T-cell (primary cell): Measurements from ENCODE around the gene DDX10. TPM values are rescaled to one million over a fixed set of nuclear protein-coding genes. Genes with fewer than 3 reads are reported as not detected.

Source experiments
- ATAC-seq, 4 experiments: fragments of 200-7000 bp in 3 of 4; fragments of 150-1000 bp in 1 of 4; cut with Tn5 transposase; replicated peaks in 1 of 4; 1 replicate in 3 of 4; 2 replicates in 1 of 4; pipeline ENCODE4 v1.10.0; 2021; ENCODE audit warnings: moderate library complexity in 3 of 4, mild to moderate bottlenecking in 2 of 4, moderate number of reproducible peaks in 1 of 4
- CTCF ChIA-PET, 2 donors: fragments of 300-600 bp; sonication (Branson Sonifier 250); formaldehyde crosslinking; loops; one replicate each; lab custom pipeline; 2022; ENCODE audit warnings: antibody characterized with exemption in 2 of 2; lab: Charles Lee
- POLR2A ChIA-PET, 2 donors: fragments of 300-600 bp; sonication (Branson Sonifier 250); formaldehyde crosslinking; loops; one replicate each; lab custom pipeline; 2022; ENCODE audit warnings: antibody characterized with exemption in 2 of 2; lab: Charles Lee
- DNase-seq, 35 experiments: peaks; one replicate each; pipeline versions ENCODE4 v3.0.0 to v3.0.0-alpha.2; 2013 to 2023
- H3K27ac ChIP-seq: one replicate; pipeline ENCODE4 v1.5.1; 2013; ENCODE audit warnings: low read length
- H3K27me3 ChIP-seq, 2 experiments: replicated peaks in 1 of 2; 1 replicate in 1 of 2; 2 replicates in 1 of 2; pipeline versions ENCODE4 v1.6.1 to v1.7.0; 2013; ENCODE audit warnings: low read length in 1 of 2, mixed read lengths in 1 of 2; ENCODE audit not compliant: control insufficient read depth in 2 of 2, insufficient read depth in 2 of 2; ENCODE audit errors: extremely low read depth in 1 of 2
- H3K36me3 ChIP-seq, 2 donors: 1 replicate in 1 of 2; 2 replicates in 1 of 2; pipeline versions ENCODE4 v1.6.1 to v1.7.0; 2013; ENCODE audit warnings: low read length in 1 of 2; ENCODE audit not compliant: control insufficient read depth in 2 of 2, insufficient read depth in 1 of 2; ENCODE audit errors: extremely low read depth in 1 of 2
- H3K4me1 ChIP-seq, 2 experiments: 1 replicate in 1 of 2; 2 replicates in 1 of 2; pipeline versions ENCODE4 v1.6.1 to v1.7.0; 2013; ENCODE audit warnings: low read length in 2 of 2, mixed read lengths in 1 of 2; ENCODE audit not compliant: insufficient read depth in 2 of 2, control insufficient read depth in 1 of 2; ENCODE audit errors: extremely low read depth in 1 of 2
- H3K4me3 ChIP-seq, 2 donors: 1 replicate in 1 of 2; 2 replicates in 1 of 2; pipeline versions ENCODE4 v1.5.1 to v1.7.0; 2013; ENCODE audit warnings: mild to moderate bottlenecking in 2 of 2, low read length in 1 of 2, moderate library complexity in 1 of 2; ENCODE audit not compliant: control insufficient read depth in 1 of 2; ENCODE audit errors: extremely low read depth in 1 of 2
- H3K9me3 ChIP-seq: 2 replicates; pipeline ENCODE4 v1.7.0; 2013
- H3K27ac Mint-ChIP-seq, 2 donors: one replicate each; pipeline ENCODE4 v1.8.0; 2020 to 2021; ENCODE audit warnings: mild to moderate bottlenecking in 2 of 2, mixed read lengths in 2 of 2
- H3K27me3 Mint-ChIP-seq, 2 donors: one replicate each; pipeline ENCODE4 v1.8.0; 2021 to 2022; ENCODE audit warnings: mixed read lengths in 2 of 2
- H3K36me3 Mint-ChIP-seq: one replicate; pipeline ENCODE4 v1.8.0; 2021; ENCODE audit warnings: mixed read lengths
- H3K4me1 Mint-ChIP-seq, 3 donors: one replicate each; pipeline ENCODE4 v1.8.0; 2020 to 2022; ENCODE audit warnings: mixed read lengths in 3 of 3, mild to moderate bottlenecking in 1 of 3
- H3K4me3 Mint-ChIP-seq, 3 donors: one replicate each; pipeline ENCODE4 v1.8.0; 2020 to 2022; ENCODE audit warnings: mild to moderate bottlenecking in 3 of 3, mixed read lengths in 3 of 3, moderate library complexity in 3 of 3
- H3K9me3 Mint-ChIP-seq, 3 donors: one replicate each; pipeline ENCODE4 v1.8.0; 2020 to 2022; ENCODE audit warnings: mixed read lengths in 3 of 3
- WGBS: methylation state at CpG from one replicate; pipeline ENCODE4 v1.1.5; 2013; ENCODE audit warnings: missing lambda C conversion rate; ENCODE audit not compliant: insufficient coverage; 5-methylcytosine and 5-hydroxymethylcytosine counted together
- total RNA-seq, 35 experiments: library from RNA in 6 of 35; stranded (reverse) in 6 of 35; fragments of 120-200 nt in 1 of 35; gene quantifications; one replicate each; pipeline versions ENCODE4 v1.2.1 to v1.2.4 and lab custom pipeline; 2013 to 2026

Gene DDX10
- total RNA-seq, 5 donors from 2014 or later (not counting 1 experiment from before 2014, with no cell fraction given) = 23.5 to 30.0 (median 27.0) TPM

DNA sequence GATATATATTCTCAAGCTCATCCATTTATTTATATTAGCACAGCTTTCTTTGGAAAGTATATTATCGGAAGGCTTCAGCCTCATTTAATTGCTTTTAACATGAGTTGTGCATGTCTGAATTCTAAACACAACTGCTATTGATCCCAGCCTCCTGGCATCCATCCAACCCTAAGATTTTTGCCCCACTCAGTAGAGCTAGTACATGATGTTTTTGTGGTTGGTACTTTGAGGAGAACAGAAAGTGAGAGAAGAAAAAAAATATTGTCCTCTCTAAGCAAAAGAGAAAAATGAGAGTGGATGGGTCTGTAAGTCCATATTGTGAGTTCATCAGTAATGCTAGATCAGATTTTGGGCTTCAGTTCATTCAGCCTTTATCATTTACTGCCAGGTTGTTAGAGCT lies 198.7 kb downstream of the DDX10 start:
- H3K36me3 Mint-ChIP-seq = peaks cover 19% of the 10 kb centered on the region
- no peaks in the 10 kb centered on the region for H3K9me3 Mint-ChIP-seq
- Histone ChIP-seq H3K27me3 (no peaks in the 10 kb centered on the region), H3K4me3 (no peak overlapping the region), H3K4me1 (no peaks in the 10 kb centered on the region), H3K27ac (no peak overlapping the region), H3K9me3 (no peaks in the 10 kb centered on the region), H3K36me3 (no peaks in the 10 kb centered on the region)
- ChIA-PET POLR2A (interaction anchor here in 1 of 2 donors (0.6 kb wide), 1 partner anchor 244 kb away, joined by 22 read pairs; no protein-coding TSS in a partner anchor), CTCF (no interaction called here)
- no CpG with 5 or more reads among the region's 1 CpG for WGBS
- ATAC-seq (no peak), DNase-seq (peak in 3 of 35 experiments; percentile 2 to 37 (median 3))
- H3K27ac Mint-ChIP-seq = no peak overlapping the region
- H3K27me3 Mint-ChIP-seq = no peaks in the 10 kb centered on the region
- no peak overlapping the region for H3K4me3 Mint-ChIP-seq
- peaks cover 5 to 7% (median 7%) of the 10 kb centered on the region in 3 donors for H3K4me1 Mint-ChIP-seq

DNA sequence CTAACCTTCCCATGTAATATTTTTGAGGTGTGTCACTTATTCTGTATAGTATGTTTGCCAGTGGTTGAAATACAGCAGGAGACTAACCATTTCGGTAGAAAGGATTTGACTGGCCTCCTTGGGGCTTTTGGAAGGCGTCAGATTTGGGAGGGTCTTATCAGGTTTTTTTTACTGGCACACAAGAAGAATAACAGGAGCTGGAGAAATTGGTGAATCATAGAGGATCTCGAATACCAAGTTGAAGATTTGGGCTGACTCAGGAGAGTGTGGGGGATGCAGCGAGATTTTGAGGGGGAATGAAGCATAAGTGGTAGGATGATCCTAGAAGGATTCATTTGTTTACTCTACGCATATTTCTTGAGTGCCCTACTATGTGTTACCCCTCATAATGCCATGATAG lies 200.5 kb downstream of the DDX10 start:
- no peak for ATAC-seq
- POLR2A ChIA-PET = no interaction called here
- Histone ChIP-seq H3K27ac (no peak overlapping the region), H3K27me3 (no peaks in the 10 kb centered on the region), H3K9me3 (no peaks in the 10 kb centered on the region), H3K4me3 (no peak overlapping the region), H3K4me1 (no peaks in the 10 kb centered on the region), H3K36me3 (no peaks in the 10 kb centered on the region)
- Mint-ChIP-seq H3K9me3 (no peaks in the 10 kb centered on the region), H3K36me3 (peaks cover 11% of the 10 kb centered on the region), H3K27ac (no peak overlapping the region), H3K27me3 (no peaks in the 10 kb centered on the region), H3K4me1 (peaks cover 5 to 10% (median 7%) of the 10 kb centered on the region in 3 donors), H3K4me3 (no peak overlapping the region)
- DNase-seq = no peak
- CTCF ChIA-PET = interaction anchor here in 1 of 2 donors (0.6 kb wide), 1 partner anchor 1723 kb away, joined by 4 read pairs; no protein-coding TSS in a partner anchor
- 100% methylated on average over 3 of the region's 5 CpGs for WGBS

DNA sequence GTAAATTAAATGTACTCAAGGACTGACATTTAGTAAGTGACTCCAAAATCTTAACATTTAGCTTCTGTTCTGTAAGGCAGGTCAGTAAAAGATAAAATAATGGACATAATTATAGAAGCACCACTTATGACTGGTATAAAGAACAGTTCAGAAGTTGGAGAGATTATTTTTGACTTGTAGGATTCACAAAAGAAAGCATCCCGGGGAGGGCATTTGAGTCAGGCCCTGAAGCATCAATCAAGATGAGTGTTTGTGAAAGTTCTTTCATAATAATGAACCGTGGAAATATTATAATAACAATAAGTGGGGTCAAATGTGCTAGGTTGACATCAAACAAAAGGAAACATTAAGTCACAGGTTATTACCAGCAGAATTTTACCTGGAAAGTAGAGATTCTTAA lies 201.9 kb downstream of the DDX10 start:
- CTCF ChIA-PET = no interaction called here
- H3K36me3 ChIP-seq = no peaks in the 10 kb centered on the region
- no CpG with 5 or more reads among the region's 2 CpGs for WGBS
- DNase-seq = no peak
- Mint-ChIP-seq H3K27me3 (no peaks in the 10 kb centered on the region), H3K27ac (no peak overlapping the region), H3K36me3 (peaks cover 3% of the 10 kb centered on the region), H3K4me3 (no peak overlapping the region), H3K9me3 (no peaks in the 10 kb centered on the region), H3K4me1 (peaks cover 5 to 15% (median 7%) of the 10 kb centered on the region in 3 donors)
- no peak for ATAC-seq
- H3K9me3 ChIP-seq = no peaks in the 10 kb centered on the region
- H3K27ac ChIP-seq = no peak overlapping the region
- POLR2A ChIA-PET = no interaction called here
- no peak overlapping the region for H3K4me3 ChIP-seq
- no peaks in the 10 kb centered on the region for H3K4me1 ChIP-seq
- H3K27me3 ChIP-seq = no peaks in the 10 kb centered on the region

DNA sequence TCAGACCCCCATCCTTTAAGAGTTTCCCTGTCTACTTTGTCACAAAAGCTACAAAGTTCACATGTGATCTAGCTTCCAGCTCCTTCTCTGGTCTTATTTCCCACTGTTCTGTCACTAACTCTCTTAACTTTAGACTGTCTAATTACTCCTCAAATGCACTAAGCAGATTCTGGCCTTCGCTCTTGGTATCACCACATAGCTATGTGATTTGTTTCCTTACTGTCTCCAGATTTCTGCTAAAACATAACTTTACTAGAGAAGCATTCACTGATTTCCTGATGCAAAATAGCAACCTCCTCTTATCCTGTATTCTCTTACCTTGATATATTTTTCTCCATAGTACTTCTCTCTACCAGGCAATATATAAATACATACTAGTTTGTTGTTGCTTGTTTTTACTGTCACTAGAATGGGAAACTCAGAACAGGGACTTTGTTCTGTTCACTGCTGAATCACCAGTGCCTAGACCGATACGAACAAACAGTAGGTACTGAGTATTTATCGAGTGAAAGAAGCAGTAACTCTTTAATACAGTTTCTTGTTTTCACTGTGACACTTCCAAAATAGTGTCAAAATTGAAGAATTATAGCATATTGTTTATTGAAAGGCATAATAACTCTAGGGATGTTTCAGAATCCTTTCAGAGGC lies 205.6 kb downstream of the DDX10 start:
- POLR2A ChIA-PET = no interaction called here
- no peaks in the 10 kb centered on the region for H3K27me3 Mint-ChIP-seq
- Histone ChIP-seq H3K4me3 (no peak overlapping the region), H3K9me3 (no peaks in the 10 kb centered on the region), H3K4me1 (no peaks in the 10 kb centered on the region), H3K27me3 (no peaks in the 10 kb centered on the region), H3K27ac (no peak overlapping the region), H3K36me3 (no peaks in the 10 kb centered on the region)
- peaks cover 6% of the 10 kb centered on the region for H3K36me3 Mint-ChIP-seq
- DNase-seq = no peak
- 88% methylated on average over 1 of the region's 4 CpGs for WGBS
- no peak for ATAC-seq
- no peak overlapping the region for H3K27ac Mint-ChIP-seq
- no peak overlapping the region for H3K4me3 Mint-ChIP-seq
- CTCF ChIA-PET = interaction anchor here in 1 of 2 donors (2.3 kb wide), 1 partner anchor 173 kb away, joined by 8 read pairs; no protein-coding TSS in a partner anchor
- peaks cover 3 to 8% (median 5%) of the 10 kb centered on the region in 3 donors for H3K4me1 Mint-ChIP-seq
- H3K9me3 Mint-ChIP-seq = no peaks in the 10 kb centered on the region

DNA sequence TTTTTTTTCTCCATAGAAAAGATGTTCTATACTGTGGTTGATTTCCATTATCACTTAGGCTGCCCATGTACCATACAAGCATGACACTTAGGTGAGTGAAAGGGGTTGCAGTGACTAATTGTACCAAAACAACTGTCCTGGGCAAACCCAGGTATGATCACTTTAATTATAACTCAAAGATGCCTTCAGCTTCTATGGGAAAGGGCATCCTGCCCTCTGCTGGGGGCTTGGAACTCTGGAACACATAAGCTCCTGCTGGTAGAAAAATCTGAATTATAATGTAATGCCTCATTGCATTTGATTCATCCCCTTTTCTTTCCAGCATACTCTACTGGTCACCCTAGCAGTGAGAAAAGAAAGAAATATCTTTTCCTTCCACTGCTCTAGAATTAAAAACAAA lies 206.3 kb downstream of the DDX10 start:
- CTCF ChIA-PET = interaction anchor here in 1 of 2 donors (2.3 kb wide), 1 partner anchor 173 kb away, joined by 8 read pairs; no protein-coding TSS in a partner anchor
- peak in 9 of 35 experiments; percentile 6 to 29 (median 15) for DNase-seq
- no peak for ATAC-seq

GRCh38 chr11:108871867-108872266 lies 207.0 kb downstream of the DDX10 start:
- ATAC-seq = no peak
- no peaks in the 10 kb centered on the region for H3K36me3 ChIP-seq
- ChIA-PET CTCF (interaction anchor here in 1 of 2 donors (2.3 kb wide), 1 partner anchor 174 kb away, joined by 8 read pairs; no protein-coding TSS in a partner anchor), POLR2A (no interaction called here)
- Mint-ChIP-seq H3K27me3 (no peaks in the 10 kb centered on the region), H3K27ac (no peak overlapping the region), H3K4me3 (no peak overlapping the region), H3K4me1 (peaks cover 3 to 8% (median 5%) of the 10 kb centered on the region in 3 donors), H3K9me3 (no peaks in the 10 kb centered on the region), H3K36me3 (peaks cover 6% of the 10 kb centered on the region)
- H3K27me3 ChIP-seq = no peaks in the 10 kb centered on the region
- no peaks in the 10 kb centered on the region for H3K4me1 ChIP-seq
- no peak overlapping the region for H3K4me3 ChIP-seq
- no peak for DNase-seq
- WGBS = no CpG with 5 or more reads among the region's 2 CpGs
- H3K9me3 ChIP-seq = no peaks in the 10 kb centered on the region
- H3K27ac ChIP-seq = no peak overlapping the region

More for the DNA sequence above, 206.3 kb downstream of the DDX10 start:
- POLR2A ChIA-PET = no interaction called here
- H3K9me3 Mint-ChIP-seq = no peaks in the 10 kb centered on the region
- no peaks in the 10 kb centered on the region for H3K27me3 Mint-ChIP-seq
- no peak overlapping the region for H3K27ac Mint-ChIP-seq
- no peak overlapping the region for H3K4me3 Mint-ChIP-seq
- H3K27ac ChIP-seq = no peak overlapping the region
- H3K4me3 ChIP-seq = no peak overlapping the region
- peaks cover 3 to 8% (median 5%) of the 10 kb centered on the region in 3 donors for H3K4me1 Mint-ChIP-seq
- H3K9me3 ChIP-seq = no peaks in the 10 kb centered on the region
- H3K36me3 ChIP-seq = no peaks in the 10 kb centered on the region
- no peaks in the 10 kb centered on the region for H3K4me1 ChIP-seq
- no peaks in the 10 kb centered on the region for H3K27me3 ChIP-seq
- H3K36me3 Mint-ChIP-seq = peaks cover 6% of the 10 kb centered on the region
